Measurements from ENCODE around the gene VENTX.

VENTX gene

GRCh38 chr10:133237588-133238465 is at the start of gene VENTX:
Gene VENTX, plus strand, starts transcription at chr10:133237855. Its CDS starts 60 bp downstream, at chr10:133237915.
- ATAC-seq = no peak

- no peak for ATAC-seq
These were observed 49.6 kb upstream of the VENTX start for GRCh38 chr10:133187906-133188681.

GRCh38 chr10:133189256-133189655 is 48.4 kb upstream of the VENTX start:
- no peak for ATAC-seq

- no peak for ATAC-seq
These were observed 47.9 kb upstream of the VENTX start for GRCh38 chr10:133189726-133190125.

GRCh38 chr10:133190225-133190624 is 47.4 kb upstream of the VENTX start:
- ATAC-seq = no peak

- ATAC-seq = no peak
These were observed 46.0 kb upstream of the VENTX start for GRCh38 chr10:133191651-133192050.

GRCh38 chr10:133194151-133194550 is 43.5 kb upstream of the VENTX start:
- ATAC-seq = no peak

GRCh38 chr10:133195096-133195495 is 42.6 kb upstream of the VENTX start:
- no peak for ATAC-seq

- no peak for ATAC-seq
These were observed 42.0 kb upstream of the VENTX start for GRCh38 chr10:133195611-133196010.

GRCh38 chr10:133196221-133196915 is 41.3 kb upstream of the VENTX start:
- no peak for ATAC-seq

- no peak for ATAC-seq
These were observed 40.5 kb upstream of the VENTX start for GRCh38 chr10:133196936-133197758.

- no peak for ATAC-seq
These were observed 39.9 kb upstream of the VENTX start for GRCh38 chr10:133197786-133198185.

GRCh38 chr10:133198206-133198605 is 39.4 kb upstream of the VENTX start:
- no peak for ATAC-seq

- ATAC-seq = no peak
These were observed 38.8 kb upstream of the VENTX start for GRCh38 chr10:133198621-133199487.

GRCh38 chr10:133199488-133199885 is 38.2 kb upstream of the VENTX start:
- no peak for ATAC-seq

- ATAC-seq = no peak
These were observed 37.6 kb upstream of the VENTX start for GRCh38 chr10:133199992-133200611.

- ATAC-seq = no peak
These were observed 37.0 kb upstream of the VENTX start for GRCh38 chr10:133200621-133201031.

GRCh38 chr10:133201151-133201947 is 36.3 kb upstream of the VENTX start:
- ATAC-seq = no peak

GRCh38 chr10:133201948-133202725 is 35.5 kb upstream of the VENTX start:
- ATAC-seq = no peak

Measured in activated CD4-positive, CD25-positive, alpha-beta regulatory T cell treated with anti-CD3 and anti-CD28 coated beads, Interleukin-2, amount 50 U/mL, for 24 hours (primary cell).